Kasumi-1 (cell line): ENCODE results near the gene DFFA.
A peak's percentile ranks its signal among the peaks of the same experiment; 100 is the strongest.
"Not testable (repeated sequence)": the region's sequence is repeated elsewhere in the genome, so short reads cannot be mapped to it uniquely, and the experiment has no call there.

Experiments used
- DNase-seq, 2 experiments: peaks; one replicate each; lab custom pipeline; 2025; lab: John Stamatoyannopoulos, UW

The DFFA gene

GRCh38 chr1:10459184-10459583 is 13.1 kb downstream of the DFFA start:
- no peak for DNase-seq

GRCh38 chr1:10457875-10458274 is 14.5 kb downstream of the DFFA start:
- DNase-seq = no peak

- DNase-seq = not testable (repeated sequence)
Measured at GRCh38 chr1:10457462-10457861, 14.9 kb downstream of the DFFA start.

GRCh38 chr1:10456661-10457060 is 15.7 kb downstream of the DFFA start:
- DNase-seq = no peak

- DNase-seq = no peak
Measured at GRCh38 chr1:10456048-10456447, 16.3 kb downstream of the DFFA start.

GRCh38 chr1:10451287-10451686 is 21.0 kb downstream of the DFFA start:
- DNase-seq = no peak

- no peak for DNase-seq
Measured at GRCh38 chr1:10450836-10451235, 21.5 kb downstream of the DFFA start.

- no peak for DNase-seq
Measured at GRCh38 chr1:10450156-10450814, 22.0 kb downstream of the DFFA start.

- DNase-seq = no peak
Measured at GRCh38 chr1:10449751-10450150, 22.6 kb downstream of the DFFA start, which contains the start of gene CORT. Gene CORT (plus strand): TSS chr1:10450031. CDS start chr1:10450224, 193 bp downstream.

- DNase-seq = no peak
Measured at GRCh38 chr1:10446790-10447422, 25.4 kb downstream of the DFFA start.

- no peak for DNase-seq
Measured at GRCh38 chr1:10444795-10445397, 27.4 kb downstream of the DFFA start.

GRCh38 chr1:10444248-10444647 is 28.1 kb downstream of the DFFA start:
- DNase-seq = no peak

- no peak for DNase-seq
Measured at GRCh38 chr1:10440794-10441193, 31.5 kb downstream of the DFFA start.

GRCh38 chr1:10440305-10440704 is 32.0 kb downstream of the DFFA start:
- DNase-seq = no peak

- DNase-seq = no peak
Measured at GRCh38 chr1:10438677-10439163, 33.6 kb downstream of the DFFA start.

- DNase-seq = no peak
Measured at GRCh38 chr1:10437052-10437451, 35.3 kb downstream of the DFFA start.

GRCh38 chr1:10434590-10434989 is 37.7 kb downstream of the DFFA start:
- no peak for DNase-seq

- no peak for DNase-seq
Measured at GRCh38 chr1:10433790-10434189, 38.5 kb downstream of the DFFA start.

- DNase-seq = no peak
Measured at GRCh38 chr1:10432910-10433700, 39.2 kb downstream of the DFFA start.

GRCh38 chr1:10431070-10431730 is 41.1 kb downstream of the DFFA start:
- DNase-seq = peak; percentile 38 to 46

GRCh38 chr1:10430216-10431069 is 41.9 kb downstream of the DFFA start, which contains the start of gene CENPS:
Gene CENPS (plus strand): TSS chr1:10430433. CDS start chr1:10430518, 85 bp downstream.
- peak; percentile 78 to 83 for DNase-seq
